ENCODE measurements around the gene COX6A2. TPM values are rescaled to one million over a fixed set of nuclear protein-coding genes. Genes with fewer than 3 reads are reported as not detected.
"Not testable (repeated sequence)": the region's sequence is repeated elsewhere in the genome, so short reads cannot be mapped to it uniquely, and the experiment has no call there.

The COX6A2 gene
- total RNA-seq, 1 donor from 2014 or later, result not detected

GRCh38 chr16:31451681-31452351 lies 23.7 kb upstream of the COX6A2 start:
- Mint-ChIP-seq H3K27me3 (no peaks in the 10 kb centered on the region), H3K27ac (peak overlapping the region; percentile 36), H3K36me3 (no peaks in the 10 kb centered on the region), H3K4me3 (peak overlapping the region; percentile 27), H3K4me1 (ENCODE audit: unreplicated experiment) (peaks cover 22% of the 10 kb centered on the region), H3K9me3 (no peaks in the 10 kb centered on the region)
- DNase-seq (ENCODE audit: extremely low spot score, unreplicated experiment), result no peak
- TF ChIP-seq CTCF (conservative IDR thresholded peaks at IDR 0.05), result peak; percentile 76

GRCh38 chr16:31451201-31451600 lies 23.0 kb upstream of the COX6A2 start:
- Mint-ChIP-seq H3K4me3 (no peak overlapping the region), H3K4me1 (ENCODE audit: unreplicated experiment) (peaks cover 22% of the 10 kb centered on the region), H3K27me3 (no peaks in the 10 kb centered on the region), H3K27ac (no peak overlapping the region), H3K9me3 (no peaks in the 10 kb centered on the region), H3K36me3 (no peaks in the 10 kb centered on the region)
- DNase-seq (ENCODE audit: extremely low spot score, unreplicated experiment), result no peak
- no peak for TF ChIP-seq CTCF (conservative IDR thresholded peaks at IDR 0.05)

- DNase-seq (ENCODE audit: extremely low spot score, unreplicated experiment); H3K27me3 Mint-ChIP-seq; H3K9me3 Mint-ChIP-seq; H3K4me3 Mint-ChIP-seq; H3K27ac Mint-ChIP-seq; H3K4me1 Mint-ChIP-seq (ENCODE audit: unreplicated experiment); H3K36me3 Mint-ChIP-seq: not testable (repeated sequence)
Observed at GRCh38 chr16:31445931-31446330, 17.8 kb upstream of the COX6A2 start.

GRCh38 chr16:31441956-31442355 lies 13.8 kb upstream of the COX6A2 start:
- no peaks in the 10 kb centered on the region for H3K9me3 Mint-ChIP-seq
- DNase-seq (ENCODE audit: extremely low spot score, unreplicated experiment), result no peak
- no peaks in the 10 kb centered on the region for H3K36me3 Mint-ChIP-seq
- peaks cover 5% of the 10 kb centered on the region for H3K4me1 Mint-ChIP-seq (ENCODE audit: unreplicated experiment)
- H3K27ac Mint-ChIP-seq, result peak overlapping the region; percentile 50
- TF ChIP-seq CTCF (conservative IDR thresholded peaks at IDR 0.05), result no peak
- H3K4me3 Mint-ChIP-seq, result peak overlapping the region; percentile 86
- peaks cover 8% of the 10 kb centered on the region for H3K27me3 Mint-ChIP-seq

GRCh38 chr16:31440516-31441184 lies 12.5 kb upstream of the COX6A2 start:
- Mint-ChIP-seq H3K4me1 (ENCODE audit: unreplicated experiment) (peaks cover 5% of the 10 kb centered on the region), H3K36me3 (no peaks in the 10 kb centered on the region), H3K27me3 (peaks cover 8% of the 10 kb centered on the region), H3K27ac (no peak overlapping the region), H3K9me3 (no peaks in the 10 kb centered on the region), H3K4me3 (peak overlapping the region; percentile 2)
- no peak for DNase-seq (ENCODE audit: extremely low spot score, unreplicated experiment)
- TF ChIP-seq CTCF (conservative IDR thresholded peaks at IDR 0.05), result no peak

GRCh38 chr16:31439519-31439918 lies 11.4 kb upstream of the COX6A2 start:
- H3K4me3 Mint-ChIP-seq, result no peak overlapping the region
- H3K36me3 Mint-ChIP-seq, result no peaks in the 10 kb centered on the region
- peaks cover 5% of the 10 kb centered on the region for H3K4me1 Mint-ChIP-seq (ENCODE audit: unreplicated experiment)
- TF ChIP-seq CTCF (conservative IDR thresholded peaks at IDR 0.05), result no peak
- H3K27me3 Mint-ChIP-seq, result peaks cover 3% of the 10 kb centered on the region
- no peak for DNase-seq (ENCODE audit: extremely low spot score, unreplicated experiment)
- H3K9me3 Mint-ChIP-seq, result no peaks in the 10 kb centered on the region
- H3K27ac Mint-ChIP-seq, result no peak overlapping the region

- H3K36me3 Mint-ChIP-seq; H3K4me3 Mint-ChIP-seq; DNase-seq (ENCODE audit: extremely low spot score, unreplicated experiment); H3K27me3 Mint-ChIP-seq; H3K27ac Mint-ChIP-seq; H3K4me1 Mint-ChIP-seq (ENCODE audit: unreplicated experiment); H3K9me3 Mint-ChIP-seq: not testable (repeated sequence)
Observed at GRCh38 chr16:31439023-31439422, 10.9 kb upstream of the COX6A2 start.

Measured in type B pancreatic cell (in vitro differentiated cells).